T-helper 2 cell treated with Interferon-gamma antibody and Interleukin-4, amounts not matched to agents 5 μg/mL and 100 μg/mL, for 36 hours (primary cell): ENCODE measurements around the gene RBM42.
"Not testable (repeated sequence)": the region's sequence is repeated elsewhere in the genome, so short reads cannot be mapped to it uniquely, and the experiment has no call there.

Source experiments
- DNase-seq: peaks from one replicate; pipeline ENCODE4 v3.0.0; 2021; ENCODE audit warnings: low spot score
- H3K27ac Mint-ChIP-seq: one replicate; pipeline ENCODE4 v1.8.0; 2021; ENCODE audit warnings: mild to moderate bottlenecking, mixed read lengths
- H3K27me3 Mint-ChIP-seq: one replicate; pipeline ENCODE4 v1.8.0; 2021; ENCODE audit warnings: low read depth, mixed read lengths
- H3K36me3 Mint-ChIP-seq: one replicate; pipeline ENCODE4 v1.8.0; 2021; ENCODE audit warnings: low read depth, mixed read lengths
- H3K4me1 Mint-ChIP-seq: one replicate; pipeline ENCODE4 v1.8.0; 2021; ENCODE audit warnings: low read depth, mixed read lengths
- H3K4me3 Mint-ChIP-seq: one replicate; pipeline ENCODE4 v1.8.0; 2022; ENCODE audit warnings: mild to moderate bottlenecking, moderate library complexity, mixed read lengths
- H3K9me3 Mint-ChIP-seq: one replicate; pipeline ENCODE4 v1.8.0; 2021; ENCODE audit warnings: mixed read lengths

The RBM42 gene

DNA sequence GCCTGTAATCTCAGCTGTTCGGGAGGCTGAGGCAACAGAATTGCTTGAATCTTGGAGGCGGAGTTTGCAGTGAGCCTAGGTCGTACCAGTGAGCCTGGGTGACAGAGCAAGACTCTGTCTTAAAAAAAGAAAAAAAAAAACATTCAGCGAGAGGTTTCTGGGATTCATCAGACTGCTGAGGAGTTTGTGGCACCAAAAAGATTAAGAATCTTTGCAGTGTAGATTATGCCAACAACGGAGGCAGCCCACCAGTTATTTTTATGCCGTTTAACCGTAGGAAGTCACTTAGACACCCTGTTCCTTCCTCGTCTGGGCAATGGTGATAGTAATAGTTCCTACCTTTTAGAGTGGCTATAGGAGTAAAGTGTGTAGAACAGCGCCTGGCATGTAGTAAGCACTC lies 21.7 kb downstream of the RBM42 start:
- Mint-ChIP-seq H3K27me3 (no peaks in the 10 kb centered on the region), H3K36me3 (peaks cover 28% of the 10 kb centered on the region), H3K4me3 (no peak overlapping the region), H3K9me3 (no peaks in the 10 kb centered on the region), H3K4me1 (peaks cover 17% of the 10 kb centered on the region), H3K27ac (no peak overlapping the region)
- no peak for DNase-seq

DNA sequence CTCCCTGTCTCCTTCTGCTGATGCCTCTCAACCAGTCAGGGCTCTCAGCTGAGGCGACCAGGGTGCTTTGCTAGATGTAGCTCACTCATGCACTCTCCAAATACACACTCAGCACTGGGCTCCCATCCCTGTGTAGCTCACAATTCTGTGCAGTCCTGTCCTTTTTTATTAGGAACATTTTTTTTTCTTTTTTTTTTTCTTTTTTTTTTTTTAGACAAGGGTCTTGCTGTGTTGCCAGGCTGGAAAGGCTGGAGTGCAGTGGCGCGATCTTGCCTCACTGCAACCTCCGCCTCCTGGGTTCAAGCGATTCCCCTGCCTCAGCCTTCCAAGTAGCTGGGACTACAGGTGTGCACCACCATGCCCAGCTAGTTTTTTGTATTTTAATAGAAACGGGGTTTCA lies 26.0 kb downstream of the RBM42 start:
- not testable (repeated sequence) for H3K27ac Mint-ChIP-seq, H3K4me3 Mint-ChIP-seq, H3K4me1 Mint-ChIP-seq, H3K27me3 Mint-ChIP-seq, DNase-seq, H3K9me3 Mint-ChIP-seq
- peaks cover 44% of the 10 kb centered on the region for H3K36me3 Mint-ChIP-seq

DNA sequence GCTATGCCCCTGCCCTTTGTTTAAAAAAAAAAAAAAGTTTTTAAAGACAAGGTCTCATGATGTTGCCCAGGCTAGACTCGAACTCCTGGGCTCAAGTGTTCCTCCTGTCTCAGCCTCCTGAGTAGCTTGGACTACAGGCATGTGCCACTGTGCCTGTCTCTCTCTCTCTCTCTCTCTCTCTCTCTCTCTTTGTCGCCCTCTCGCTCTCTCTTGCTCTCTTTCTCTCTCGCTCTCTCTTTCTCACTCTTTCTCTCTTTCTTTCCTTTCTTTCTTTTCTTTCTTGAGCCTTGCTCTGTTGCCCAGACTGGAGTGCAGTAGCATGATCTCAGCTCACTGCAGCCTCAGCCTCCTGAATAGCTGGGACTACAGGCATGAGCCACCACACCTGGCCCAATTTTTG lies 26.8 kb downstream of the RBM42 start:
- DNase-seq, result no peak
- Mint-ChIP-seq H3K27ac (no peak overlapping the region), H3K36me3 (peaks cover 46% of the 10 kb centered on the region), H3K27me3 (no peaks in the 10 kb centered on the region), H3K4me1 (peaks cover 9% of the 10 kb centered on the region), H3K4me3 (no peak overlapping the region), H3K9me3 (no peaks in the 10 kb centered on the region)

DNA sequence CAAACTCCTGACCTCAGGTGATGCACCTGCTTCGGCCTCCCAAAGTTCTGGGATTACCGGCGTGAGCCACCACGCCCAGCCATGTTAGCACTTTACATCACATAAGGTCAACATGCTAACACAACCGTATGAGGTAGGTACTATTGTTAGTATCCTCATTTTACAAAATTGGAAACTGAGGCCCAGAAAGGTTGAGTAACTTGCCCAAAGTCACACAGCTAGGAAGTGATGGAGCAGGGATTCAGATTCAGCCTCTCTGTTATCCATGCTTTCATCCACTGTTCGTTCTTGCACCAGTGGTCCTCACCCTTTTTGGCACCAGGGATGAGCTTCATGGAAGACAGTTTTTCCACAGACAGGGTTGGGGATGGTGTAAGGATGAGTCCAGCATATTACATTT lies 27.9 kb downstream of the RBM42 start:
- no peak overlapping the region for H3K27ac Mint-ChIP-seq
- no peaks in the 10 kb centered on the region for H3K27me3 Mint-ChIP-seq
- no peaks in the 10 kb centered on the region for H3K9me3 Mint-ChIP-seq
- no peak overlapping the region for H3K4me3 Mint-ChIP-seq
- H3K4me1 Mint-ChIP-seq, result peaks cover 9% of the 10 kb centered on the region
- peaks cover 40% of the 10 kb centered on the region for H3K36me3 Mint-ChIP-seq
- no peak for DNase-seq

DNA sequence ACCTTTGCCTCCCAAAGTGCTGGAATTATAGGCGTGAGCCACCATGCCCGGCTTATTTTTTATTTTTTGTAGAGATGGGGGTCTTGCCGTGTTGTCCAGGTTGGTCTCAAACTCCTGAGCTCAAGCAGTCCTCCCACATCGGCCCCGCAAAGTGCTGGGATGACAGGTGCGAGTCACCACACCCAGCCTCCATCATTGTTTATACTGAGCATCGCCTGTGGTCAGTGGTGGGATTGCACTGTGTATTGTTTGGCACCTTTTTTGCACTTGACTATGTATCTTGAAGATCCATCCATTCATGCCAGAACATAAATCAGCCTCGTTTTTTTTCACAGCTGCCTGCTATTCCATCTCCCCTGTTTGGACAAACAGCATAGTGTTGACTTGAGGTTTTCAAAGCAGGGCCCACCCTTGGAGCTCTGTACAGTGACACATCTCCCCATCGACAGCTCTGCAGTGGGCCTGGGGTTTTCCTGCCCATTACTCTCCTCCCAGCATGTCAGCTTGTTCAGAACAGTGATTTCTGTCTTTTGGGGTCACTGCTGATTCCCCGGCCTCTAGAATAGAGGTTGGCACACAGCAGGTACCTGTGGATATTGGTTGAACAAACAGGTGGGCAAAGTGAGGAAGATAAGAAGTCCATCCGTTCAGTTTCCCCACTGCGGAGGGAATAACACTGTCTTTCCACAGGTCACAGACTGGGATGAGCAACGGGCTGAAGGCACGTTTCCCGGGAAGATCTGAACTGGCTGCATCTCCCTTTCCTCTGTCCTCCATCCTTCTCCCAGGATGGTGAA lies 29.3 kb downstream of the RBM42 start:
- H3K9me3 Mint-ChIP-seq, result no peaks in the 10 kb centered on the region
- DNase-seq, result no peak
- H3K36me3 Mint-ChIP-seq, result peaks cover 35% of the 10 kb centered on the region
- peaks cover 7% of the 10 kb centered on the region for H3K4me1 Mint-ChIP-seq
- no peaks in the 10 kb centered on the region for H3K27me3 Mint-ChIP-seq
- H3K4me3 Mint-ChIP-seq, result no peak overlapping the region
- H3K27ac Mint-ChIP-seq, result no peak overlapping the region

DNA sequence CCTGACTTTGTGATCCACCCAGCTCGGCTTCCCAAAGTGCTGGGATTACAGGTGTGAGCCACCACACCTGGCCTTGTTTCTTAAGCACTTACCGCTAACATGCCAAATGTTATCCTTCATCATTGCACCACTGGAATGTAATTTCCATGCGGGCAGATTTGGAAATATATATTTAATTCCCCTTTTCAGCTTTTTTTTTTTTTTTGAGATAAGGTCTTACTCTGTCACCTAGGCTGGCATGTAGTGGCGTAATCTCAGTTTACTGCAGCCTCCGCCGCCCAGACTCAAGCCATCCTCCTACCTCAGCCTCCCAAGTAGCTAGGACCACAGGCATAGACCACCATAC lies 33.1 kb downstream of the RBM42 start:
- Mint-ChIP-seq H3K27ac (no peak overlapping the region), H3K27me3 (no peaks in the 10 kb centered on the region), H3K36me3 (peaks cover 14% of the 10 kb centered on the region), H3K9me3 (no peaks in the 10 kb centered on the region), H3K4me3 (no peak overlapping the region), H3K4me1 (peaks cover 3% of the 10 kb centered on the region)
- no peak for DNase-seq

DNA sequence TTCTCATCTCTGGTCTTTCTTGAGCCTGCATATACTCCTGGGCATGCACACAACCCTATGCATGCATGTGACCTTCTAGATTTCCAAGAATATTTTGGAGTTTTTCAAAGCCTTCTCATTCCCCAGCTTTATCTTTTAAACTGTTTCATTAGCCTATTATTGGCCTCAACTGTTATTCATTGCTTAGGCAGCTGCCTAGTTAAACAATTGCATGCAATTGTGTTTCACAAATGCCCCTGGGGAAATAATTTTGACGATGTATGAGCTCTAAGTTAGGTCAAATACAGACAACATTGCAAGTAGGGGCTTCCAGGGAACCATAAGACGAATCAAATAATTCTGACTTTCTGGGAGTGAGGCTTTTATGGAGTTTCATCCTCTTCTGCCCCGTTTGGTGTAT lies 35.1 kb downstream of the RBM42 start:
- peaks cover 2% of the 10 kb centered on the region for H3K27me3 Mint-ChIP-seq
- H3K4me1 Mint-ChIP-seq, result no peaks in the 10 kb centered on the region
- no peak overlapping the region for H3K27ac Mint-ChIP-seq
- DNase-seq, result no peak
- no peaks in the 10 kb centered on the region for H3K9me3 Mint-ChIP-seq
- H3K4me3 Mint-ChIP-seq, result no peak overlapping the region
- peaks cover 3% of the 10 kb centered on the region for H3K36me3 Mint-ChIP-seq

DNA sequence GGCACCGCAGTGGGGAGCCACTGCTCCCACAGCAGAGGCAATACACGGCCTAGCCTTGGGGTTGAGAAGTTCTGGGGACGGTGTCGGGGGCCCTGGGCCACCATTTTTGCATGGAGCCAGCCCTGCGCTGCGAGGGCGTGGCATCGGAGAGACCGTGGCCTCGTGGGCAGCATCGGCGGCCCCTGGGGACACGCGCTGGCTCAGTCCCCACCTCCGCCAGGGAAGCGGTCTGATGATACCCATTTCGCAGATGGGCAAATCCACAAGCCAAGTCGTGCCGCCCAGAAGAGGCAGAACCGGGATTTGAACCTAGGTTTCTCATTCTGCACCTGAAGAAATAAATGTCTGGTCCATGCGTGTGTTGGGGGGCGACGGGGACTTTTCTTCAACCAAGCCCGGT lies 36.3 kb downstream of the RBM42 start:
- H3K27ac Mint-ChIP-seq, result no peak overlapping the region
- no peak for DNase-seq
- H3K9me3 Mint-ChIP-seq, result no peaks in the 10 kb centered on the region
- peaks cover 4% of the 10 kb centered on the region for H3K4me1 Mint-ChIP-seq
- H3K36me3 Mint-ChIP-seq, result no peaks in the 10 kb centered on the region
- no peak overlapping the region for H3K4me3 Mint-ChIP-seq
- H3K27me3 Mint-ChIP-seq, result peaks cover 10% of the 10 kb centered on the region

DNA sequence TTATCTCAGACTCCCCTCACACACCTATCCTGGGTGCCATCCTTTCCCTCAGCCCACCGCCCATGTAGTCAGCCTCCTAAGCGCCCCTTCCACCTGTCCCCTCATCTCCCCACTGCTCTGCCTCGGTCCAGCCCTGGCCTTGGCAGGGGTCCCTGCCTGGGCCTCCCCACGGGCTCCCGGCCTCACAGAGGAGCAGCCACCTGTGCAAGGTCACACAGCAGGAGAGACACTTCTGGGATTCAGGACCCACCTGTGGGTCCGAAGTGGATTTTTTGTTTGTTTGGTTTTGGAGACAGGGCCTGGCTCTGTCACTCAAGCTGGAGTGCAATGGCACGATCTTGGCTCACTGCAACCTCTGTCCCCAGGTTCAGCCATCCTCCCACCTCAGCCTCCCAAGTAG lies 36.8 kb downstream of the RBM42 start:
- H3K36me3 Mint-ChIP-seq, result no peaks in the 10 kb centered on the region
- H3K9me3 Mint-ChIP-seq, result no peaks in the 10 kb centered on the region
- H3K27me3 Mint-ChIP-seq, result peaks cover 11% of the 10 kb centered on the region
- H3K27ac Mint-ChIP-seq, result no peak overlapping the region
- DNase-seq, result no peak
- H3K4me1 Mint-ChIP-seq, result peaks cover 4% of the 10 kb centered on the region
- H3K4me3 Mint-ChIP-seq, result no peak overlapping the region

DNA sequence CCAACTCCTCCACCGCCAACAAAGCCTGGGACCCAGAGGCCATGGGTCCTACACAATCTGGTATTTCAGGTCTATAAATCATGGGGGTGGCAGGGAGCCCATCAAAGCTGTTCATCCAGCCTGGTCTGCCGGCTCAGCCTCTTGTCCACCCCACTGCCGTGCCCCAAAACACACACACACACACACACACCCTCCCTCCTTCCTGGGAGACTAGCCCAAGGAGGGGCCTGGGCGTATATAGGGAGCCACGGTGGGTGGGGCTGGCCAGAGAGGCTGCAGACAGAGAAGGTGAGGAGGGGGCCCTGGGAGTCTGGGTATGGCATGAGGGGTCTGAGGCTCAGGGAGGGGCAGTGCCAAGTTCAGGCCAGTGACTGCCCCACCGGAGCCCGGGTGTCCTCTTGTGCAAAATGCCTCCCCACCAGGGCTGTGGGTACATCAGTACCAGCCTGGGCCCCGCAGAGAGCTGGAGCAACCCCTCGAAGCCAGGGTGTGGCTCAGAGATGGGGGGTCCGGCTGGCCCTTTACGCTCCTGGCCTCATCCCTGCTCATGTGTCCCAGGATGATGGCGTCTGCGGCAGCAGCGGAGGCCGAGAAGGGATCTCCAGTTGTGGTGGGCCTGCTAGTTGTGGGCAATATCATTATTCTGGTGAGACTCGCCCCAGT lies 37.5 kb downstream of the RBM42 start, which contains the start of gene UPK1A:
TSS of gene UPK1A (plus strand) at position 267 of the 663 bp plus-strand sequence. CDS start at position 563, 296 bp downstream.
- peaks cover 15% of the 10 kb centered on the region for H3K27me3 Mint-ChIP-seq
- no peaks in the 10 kb centered on the region for H3K36me3 Mint-ChIP-seq
- DNase-seq, result no peak
- peaks cover 4% of the 10 kb centered on the region for H3K4me1 Mint-ChIP-seq
- no peak within 1 kb of the TSS for H3K4me3 Mint-ChIP-seq
- H3K27ac Mint-ChIP-seq, result no peak within 1 kb of the TSS
- no peaks in the 10 kb centered on the region for H3K9me3 Mint-ChIP-seq

DNA sequence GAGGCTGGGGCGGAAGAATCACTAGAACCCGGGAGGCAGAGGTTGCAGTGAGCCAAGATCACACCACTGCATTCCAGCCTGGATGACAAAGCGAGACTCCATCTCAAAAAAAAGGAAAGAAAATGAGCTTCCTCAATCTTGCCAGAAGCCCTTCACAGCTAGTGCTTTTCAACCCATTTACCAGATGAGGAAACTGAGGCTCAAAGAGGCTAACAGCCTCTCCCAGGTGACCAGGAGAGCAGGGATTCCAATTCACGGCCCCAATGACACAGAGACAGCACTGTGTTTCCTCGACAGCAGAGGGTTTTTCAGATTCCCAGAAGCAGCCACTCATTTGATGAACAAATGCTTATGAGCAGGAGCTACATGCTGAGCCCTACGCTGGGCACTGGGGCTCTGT lies 40.7 kb downstream of the RBM42 start:
- Mint-ChIP-seq H3K27me3 (peaks cover 36% of the 10 kb centered on the region), H3K36me3 (no peaks in the 10 kb centered on the region), H3K4me1 (peaks cover 10% of the 10 kb centered on the region), H3K4me3 (no peak overlapping the region), H3K9me3 (no peaks in the 10 kb centered on the region), H3K27ac (no peak overlapping the region)
- DNase-seq, result no peak

DNA sequence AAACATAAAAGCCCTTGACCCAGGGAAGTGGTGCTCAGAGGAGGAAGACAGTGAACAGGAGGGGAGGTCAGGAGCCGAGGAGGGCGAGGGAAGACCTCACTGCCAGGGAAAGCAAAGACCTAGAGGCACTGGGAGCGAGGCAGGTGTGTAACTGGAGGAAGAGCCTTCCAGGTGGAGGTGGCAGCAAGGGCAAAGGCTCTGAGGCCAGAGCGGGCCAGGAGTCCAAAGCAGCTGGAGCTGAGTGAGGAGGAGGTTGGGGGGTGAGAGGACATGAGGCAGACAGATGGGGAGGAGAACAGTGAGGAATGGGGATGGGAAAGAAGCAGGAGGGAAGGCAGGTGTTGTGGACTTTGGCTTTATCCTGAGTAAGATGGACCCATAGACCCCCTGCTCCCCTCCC lies 41.1 kb downstream of the RBM42 start:
- H3K9me3 Mint-ChIP-seq, result no peaks in the 10 kb centered on the region
- H3K36me3 Mint-ChIP-seq, result no peaks in the 10 kb centered on the region
- DNase-seq, result no peak
- H3K4me1 Mint-ChIP-seq, result peaks cover 10% of the 10 kb centered on the region
- no peak overlapping the region for H3K27ac Mint-ChIP-seq
- H3K4me3 Mint-ChIP-seq, result no peak overlapping the region
- peaks cover 37% of the 10 kb centered on the region for H3K27me3 Mint-ChIP-seq

DNA sequence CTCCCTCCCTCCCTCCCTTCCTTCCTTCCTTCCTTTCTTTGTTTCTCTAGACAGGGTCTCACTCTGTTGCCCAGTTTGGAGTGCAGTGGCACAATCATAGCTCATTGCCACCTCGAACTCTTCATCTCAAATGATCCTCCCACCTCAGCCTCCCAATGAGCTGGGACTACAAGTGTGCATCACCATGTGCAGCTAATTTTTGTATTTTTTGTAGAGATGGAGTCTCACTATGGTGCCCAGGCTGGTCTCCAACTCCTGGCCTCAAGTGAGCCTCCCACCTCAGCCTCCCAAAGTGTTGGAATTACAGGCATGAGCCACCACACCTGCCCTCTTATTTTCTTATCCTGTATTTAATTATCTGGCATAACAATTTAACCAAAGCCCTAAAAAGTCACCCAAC lies 41.9 kb downstream of the RBM42 start:
- no peak for DNase-seq
- Mint-ChIP-seq H3K27ac (no peak overlapping the region), H3K36me3 (no peaks in the 10 kb centered on the region), H3K9me3 (no peaks in the 10 kb centered on the region), H3K27me3 (peaks cover 37% of the 10 kb centered on the region), H3K4me3 (no peak overlapping the region), H3K4me1 (peaks cover 10% of the 10 kb centered on the region)

DNA sequence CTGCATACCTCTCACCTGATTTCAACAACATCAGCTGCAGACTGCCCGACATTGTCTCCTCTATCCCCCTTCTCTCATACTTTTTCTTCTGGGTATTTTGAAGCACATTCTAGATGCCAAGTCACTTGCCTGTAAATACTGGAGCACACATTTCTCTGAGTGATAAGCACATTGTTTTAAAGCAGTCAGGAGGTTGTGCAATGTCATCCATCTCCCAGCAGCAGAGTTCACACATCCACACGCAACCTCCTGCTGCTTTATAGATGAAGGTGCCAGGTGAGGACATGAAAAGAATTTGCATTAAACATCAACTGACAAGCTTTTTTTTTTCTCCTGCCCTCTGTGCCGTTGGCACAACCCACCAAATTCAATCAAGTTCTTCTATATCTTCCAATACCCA lies 43.0 kb downstream of the RBM42 start:
- no peak overlapping the region for H3K4me3 Mint-ChIP-seq
- no peak for DNase-seq
- H3K9me3 Mint-ChIP-seq, result no peaks in the 10 kb centered on the region
- peaks cover 10% of the 10 kb centered on the region for H3K4me1 Mint-ChIP-seq
- H3K27ac Mint-ChIP-seq, result no peak overlapping the region
- H3K27me3 Mint-ChIP-seq, result peaks cover 40% of the 10 kb centered on the region
- H3K36me3 Mint-ChIP-seq, result no peaks in the 10 kb centered on the region
